Activated T-cell treated with anti-CD3 and anti-CD28 coated beads, Interleukin-2, amount 50 U/mL, for 48 hours (primary cell): Measurements from ENCODE around the gene BCAS1.

ENCODE experiments used
- DNase-seq, 2 experiments: peaks; one replicate each; pipeline ENCODE4 v3.0.0-alpha.2; 2020

The BCAS1 gene

DNA sequence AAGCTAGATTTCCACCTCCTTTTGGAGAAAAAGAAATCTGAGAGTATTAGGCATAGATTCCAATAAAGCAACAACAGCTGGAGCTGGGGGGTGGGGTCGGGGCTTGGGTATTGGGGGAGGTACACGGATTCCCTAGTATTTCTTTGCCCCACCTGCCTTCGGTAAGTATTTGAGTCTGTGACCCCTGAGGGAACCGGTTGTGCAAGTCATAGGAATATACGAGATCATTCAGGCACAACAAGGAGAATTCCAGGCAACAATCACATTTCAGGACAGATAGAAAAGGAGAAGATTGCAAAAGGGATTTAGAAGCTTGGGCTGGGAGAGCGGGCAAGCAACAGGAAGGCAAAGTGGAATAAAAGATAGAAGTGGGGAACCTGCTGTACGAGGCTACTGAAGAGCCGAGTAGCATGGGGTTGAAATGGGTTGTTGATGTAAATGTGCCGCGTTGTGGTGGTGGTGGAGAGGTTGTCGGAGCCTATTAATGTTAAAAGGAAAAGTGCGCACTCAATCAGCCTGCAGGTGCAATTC is 148.9 kb downstream of the BCAS1 start:
- DNase-seq: no peak

DNA sequence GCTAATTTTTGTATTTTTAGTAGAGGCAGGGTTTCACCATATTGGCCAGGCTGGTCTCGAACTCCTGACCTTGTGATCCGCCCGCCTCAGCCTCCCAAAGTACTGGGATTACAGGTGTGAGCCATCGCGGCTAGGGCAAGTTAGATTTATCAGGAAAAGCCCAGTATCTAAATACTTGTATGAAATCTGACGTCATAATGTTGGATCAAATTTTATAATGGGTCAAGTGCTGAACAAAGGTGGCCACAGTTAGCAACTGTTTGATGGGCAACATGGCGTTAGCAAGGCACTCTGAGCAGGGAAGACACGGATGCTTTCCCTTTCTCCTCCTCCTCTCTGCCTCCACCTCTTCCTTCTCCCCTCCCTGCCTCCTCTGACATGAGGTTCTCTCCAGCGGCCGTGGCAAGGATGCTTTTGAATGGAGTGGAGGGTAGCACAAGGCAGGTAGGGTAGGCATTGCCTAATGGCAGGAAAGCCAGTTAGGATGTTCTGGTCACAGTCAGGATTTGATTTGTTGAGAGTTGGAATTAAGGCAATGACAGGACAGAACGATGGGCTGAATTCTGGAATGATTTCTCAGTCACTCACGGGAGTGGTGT is 149.6 kb downstream of the BCAS1 start:
- DNase-seq: no peak

DNA sequence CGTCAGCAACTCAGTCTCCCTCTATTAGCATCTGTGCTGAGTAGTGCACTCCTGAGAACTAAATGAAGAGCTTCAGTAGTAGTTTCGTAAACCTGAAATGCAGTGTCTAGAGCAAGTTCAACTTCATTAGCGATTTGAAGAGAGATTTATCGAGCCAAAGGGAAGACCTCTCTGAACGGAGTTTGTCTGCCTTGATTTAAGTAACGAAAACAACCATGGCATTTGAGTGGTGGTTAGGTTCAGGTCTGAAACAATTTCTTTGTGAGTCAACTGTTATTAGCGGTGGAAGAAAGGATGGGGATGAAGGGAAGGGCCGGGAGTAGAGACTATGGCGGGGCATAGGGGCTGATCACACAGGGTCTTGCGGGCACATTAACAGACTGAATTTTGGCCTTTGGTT is 150.5 kb downstream of the BCAS1 start:
- no peak for DNase-seq

DNA sequence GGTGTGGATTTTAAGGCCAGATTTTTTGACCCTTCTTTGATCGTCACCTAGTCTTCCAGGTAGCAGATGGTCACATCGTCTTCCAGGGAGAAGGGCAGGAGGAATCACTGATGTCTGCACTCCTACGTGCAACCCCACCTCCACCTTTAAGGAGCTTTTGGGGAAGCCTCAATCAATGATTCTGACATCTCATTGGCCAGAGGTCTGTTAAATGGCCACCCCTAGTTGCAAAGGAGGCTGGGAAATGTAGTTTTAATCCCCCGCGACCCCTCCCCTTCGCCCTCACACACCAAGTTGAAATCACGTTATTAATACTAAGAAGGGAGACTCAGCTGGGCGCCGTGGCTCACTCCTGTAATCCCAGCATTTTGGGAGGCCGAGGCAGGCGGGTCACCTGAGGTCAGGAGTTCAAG is 151.4 kb downstream of the BCAS1 start:
- DNase-seq: no peak

DNA sequence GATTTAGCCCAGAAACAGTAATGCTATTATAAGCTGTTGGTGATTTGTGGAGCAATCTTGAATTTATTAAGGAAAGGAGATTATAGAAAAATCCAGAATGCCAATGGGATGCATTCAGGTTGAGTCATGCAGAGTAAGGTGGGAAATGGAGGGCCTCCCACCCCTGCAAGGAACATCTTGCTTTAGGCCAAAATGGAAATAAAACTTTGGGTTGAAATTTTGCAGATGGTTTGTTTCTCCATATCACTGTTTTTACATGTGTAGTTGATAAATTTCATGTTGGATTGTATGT is 152.4 kb downstream of the BCAS1 start:
- DNase-seq: no peak

DNA sequence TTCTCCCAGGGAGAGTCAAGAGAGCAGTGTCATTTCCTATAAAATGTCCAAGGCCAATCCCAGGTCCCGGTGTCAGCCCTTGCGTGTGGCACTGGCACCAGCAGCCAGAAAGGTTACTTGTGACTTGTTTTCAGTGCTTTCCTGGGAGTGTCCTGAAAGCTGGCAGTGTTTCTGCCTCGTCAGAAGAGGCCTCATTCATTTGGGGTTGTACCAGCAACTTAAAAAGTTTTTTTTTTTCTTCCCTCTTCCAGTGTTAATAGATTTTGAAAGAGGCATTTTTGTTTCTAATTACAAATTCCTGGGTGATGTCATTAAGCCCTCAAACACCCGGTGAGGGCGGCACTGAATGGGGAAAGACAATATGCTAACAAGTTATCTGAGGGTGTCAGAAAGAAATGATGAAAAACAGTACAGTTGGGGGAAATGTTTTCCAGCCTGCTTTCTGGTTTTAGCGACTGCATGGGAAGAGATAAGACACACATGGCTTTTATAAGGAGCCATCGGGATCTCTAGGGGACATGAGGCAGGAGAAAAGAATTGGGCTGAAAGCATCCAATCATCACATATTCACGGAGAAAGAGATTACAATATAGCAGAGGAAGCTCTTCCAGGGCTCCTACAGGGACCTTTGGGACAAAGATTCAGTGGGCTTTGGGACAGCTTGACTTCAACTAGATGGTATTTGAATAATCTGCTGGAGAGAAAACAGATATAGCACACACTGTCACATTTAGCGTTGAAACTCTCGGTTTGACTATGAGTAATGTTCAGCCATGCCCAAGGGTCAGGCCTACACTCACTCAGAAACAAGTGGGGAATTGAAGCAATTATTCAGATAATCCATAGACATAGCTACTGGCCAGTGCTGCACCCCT is 153.0 kb downstream of the BCAS1 start:
- no peak for DNase-seq

DNA sequence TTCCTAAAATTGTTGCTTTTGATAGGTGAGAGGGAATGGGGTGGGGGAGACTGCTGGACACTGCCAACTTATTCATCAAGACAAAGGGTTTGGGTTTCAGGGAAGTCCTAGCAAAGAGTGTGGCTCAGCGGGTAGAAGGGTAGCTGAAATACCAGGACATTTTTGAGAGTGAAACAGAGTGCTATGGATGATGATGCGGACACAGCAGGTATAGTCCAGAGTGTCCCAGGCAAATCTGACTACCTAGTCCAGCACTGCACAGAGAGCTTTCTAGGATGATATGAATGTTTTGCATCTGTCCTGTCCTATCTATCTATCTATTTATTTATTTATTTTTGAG is 154.3 kb downstream of the BCAS1 start:
- no peak for DNase-seq

DNA sequence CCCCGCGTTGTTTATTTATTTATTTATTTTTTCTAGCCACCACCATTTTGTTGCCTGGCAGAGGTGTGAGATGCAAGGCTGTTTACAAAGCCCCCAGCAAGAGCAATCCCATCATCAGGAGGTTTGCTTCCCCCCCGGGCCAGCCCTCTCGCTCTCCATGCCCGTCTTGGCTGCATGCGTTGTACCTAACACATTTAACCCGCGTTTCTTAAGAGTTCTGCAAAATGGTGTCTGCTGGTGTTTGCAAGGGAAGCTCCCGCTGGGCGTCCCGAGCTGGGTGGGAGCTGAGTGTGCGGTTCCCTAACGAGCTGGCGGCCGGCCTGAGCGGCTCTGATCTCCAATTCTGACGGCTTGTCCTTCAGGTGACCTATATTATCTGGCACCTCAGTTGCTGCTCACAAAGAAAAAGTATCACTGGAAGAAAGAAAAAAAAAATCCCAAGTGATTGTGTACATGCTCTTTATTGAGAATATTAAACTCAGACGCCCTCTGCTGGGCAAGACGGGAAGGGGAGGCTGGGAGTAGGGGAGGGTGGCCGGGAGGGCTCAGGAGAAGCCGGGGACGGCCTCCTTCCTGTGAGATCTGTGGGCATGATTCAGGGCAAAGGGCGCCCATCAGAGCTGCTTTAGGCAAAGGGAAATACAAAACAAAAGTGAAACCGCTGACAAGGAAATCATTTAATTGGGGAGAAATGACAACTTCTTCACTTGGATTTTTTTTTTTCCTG is 154.8 kb downstream of the BCAS1 start:
- peak; percentile 98 to 100 for DNase-seq

DNA sequence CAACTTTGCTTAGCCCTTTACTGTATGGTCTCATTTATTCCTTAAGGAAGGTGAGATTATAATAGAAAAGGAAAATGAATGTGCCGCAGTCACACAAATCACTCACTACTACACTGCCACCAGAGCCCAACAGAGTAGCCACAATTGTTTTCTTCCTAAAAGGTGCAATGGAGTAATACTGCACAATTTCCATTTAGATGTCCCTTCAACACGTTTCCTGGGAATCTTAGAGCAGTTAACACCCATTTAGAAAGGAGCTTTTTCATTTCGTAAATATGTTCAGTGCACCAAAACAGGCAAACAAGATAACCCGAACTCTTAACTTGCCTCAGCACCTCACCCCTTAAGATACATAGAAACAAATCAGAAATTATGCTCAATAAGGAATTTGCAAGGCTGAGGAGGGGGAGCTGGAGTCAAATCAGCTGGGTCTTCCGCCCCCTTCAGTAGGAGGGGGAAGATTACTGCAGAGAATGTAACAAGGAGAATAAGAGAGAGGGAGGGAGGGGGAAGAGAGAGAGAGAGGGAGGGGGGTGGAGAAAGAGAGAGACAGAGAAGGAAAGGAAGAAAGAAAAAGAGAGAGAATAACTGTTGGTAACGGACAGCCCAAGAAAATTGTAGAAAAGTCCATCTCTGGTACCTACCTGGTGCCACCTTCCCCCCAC is 155.5 kb downstream of the BCAS1 start:
- DNase-seq: no peak

DNA sequence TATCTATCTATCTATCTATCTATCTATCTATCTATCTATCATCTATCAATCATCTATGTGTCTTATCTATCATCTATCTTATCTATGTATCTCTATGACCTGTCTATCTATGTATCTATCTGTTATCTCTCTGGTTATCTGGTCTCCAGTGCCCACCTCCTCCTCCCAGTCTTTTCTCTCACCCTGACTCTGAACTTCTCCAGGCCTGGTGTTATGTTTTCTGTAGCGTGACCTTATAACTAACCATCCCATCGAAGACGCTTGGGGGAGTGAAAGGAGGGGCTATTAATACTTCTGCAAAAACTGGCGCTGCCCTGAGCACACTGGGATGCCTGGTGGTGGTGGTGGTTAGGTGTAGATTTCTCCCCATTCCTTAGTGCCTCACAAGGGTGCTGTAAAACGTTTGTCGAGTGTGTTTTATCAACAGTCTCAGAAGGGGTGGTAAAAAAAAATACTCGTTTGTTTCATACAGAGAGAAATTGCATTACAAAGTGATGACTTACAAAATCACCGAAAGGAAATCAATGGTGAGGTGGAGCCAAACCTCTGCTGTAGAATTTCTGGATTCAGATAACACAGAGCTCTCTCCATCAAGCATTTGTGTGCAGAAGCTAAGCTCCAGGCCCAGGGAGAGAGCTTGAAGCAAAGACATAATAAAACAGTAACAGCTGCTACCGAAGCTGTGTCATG is 156.2 kb downstream of the BCAS1 start:
- DNase-seq: no peak

DNA sequence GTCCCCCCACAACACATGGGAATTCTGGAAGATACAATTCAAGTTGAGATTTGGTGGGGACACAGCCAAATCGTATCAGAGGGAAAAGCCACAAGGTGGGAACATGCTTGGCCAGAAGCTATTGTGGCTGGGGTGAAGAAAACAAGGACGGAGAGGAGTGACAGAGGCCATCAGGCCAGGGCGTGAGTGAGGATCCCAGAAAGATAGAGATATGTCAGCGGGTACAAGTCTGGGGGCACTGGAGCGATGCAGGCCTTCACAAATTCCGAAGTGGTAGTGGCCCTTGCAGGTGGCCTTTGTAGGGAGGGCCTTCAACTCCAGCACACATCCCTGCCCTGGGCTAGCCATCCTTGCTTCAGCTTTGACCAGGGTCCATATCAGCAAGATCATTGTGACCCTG is 159.1 kb downstream of the BCAS1 start:
- no peak for DNase-seq

DNA sequence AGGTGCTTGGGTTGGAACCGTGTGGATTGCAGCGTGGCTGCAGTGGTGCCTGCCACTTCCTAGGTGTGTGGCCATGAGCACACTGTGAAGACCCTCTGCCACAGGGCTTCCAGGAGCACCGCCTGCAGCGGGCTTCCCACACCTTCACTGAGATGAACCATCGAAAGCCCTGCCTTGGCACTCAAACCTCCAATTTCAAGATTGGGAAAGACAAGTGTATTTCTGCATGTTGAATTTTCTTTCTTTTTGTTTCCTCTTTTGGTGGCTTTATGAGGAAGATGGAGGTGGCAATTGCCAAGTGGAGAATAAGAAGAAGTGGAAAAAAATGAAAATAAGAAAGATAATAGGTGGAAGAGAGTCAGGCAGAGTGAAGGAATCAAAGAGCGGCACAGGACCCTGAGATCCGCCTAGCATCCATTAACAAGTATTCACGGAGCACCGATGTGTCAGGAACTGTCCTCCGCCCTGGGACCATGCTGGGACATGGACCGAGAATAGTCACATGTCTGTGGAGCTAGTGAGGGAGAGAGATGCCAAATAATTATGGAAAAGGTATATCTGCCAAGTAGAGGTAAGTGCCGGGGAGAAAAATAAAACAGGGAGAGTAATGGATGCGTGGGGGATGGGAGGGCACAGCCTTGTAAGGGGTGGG is 159.9 kb downstream of the BCAS1 start:
- no peak for DNase-seq

DNA sequence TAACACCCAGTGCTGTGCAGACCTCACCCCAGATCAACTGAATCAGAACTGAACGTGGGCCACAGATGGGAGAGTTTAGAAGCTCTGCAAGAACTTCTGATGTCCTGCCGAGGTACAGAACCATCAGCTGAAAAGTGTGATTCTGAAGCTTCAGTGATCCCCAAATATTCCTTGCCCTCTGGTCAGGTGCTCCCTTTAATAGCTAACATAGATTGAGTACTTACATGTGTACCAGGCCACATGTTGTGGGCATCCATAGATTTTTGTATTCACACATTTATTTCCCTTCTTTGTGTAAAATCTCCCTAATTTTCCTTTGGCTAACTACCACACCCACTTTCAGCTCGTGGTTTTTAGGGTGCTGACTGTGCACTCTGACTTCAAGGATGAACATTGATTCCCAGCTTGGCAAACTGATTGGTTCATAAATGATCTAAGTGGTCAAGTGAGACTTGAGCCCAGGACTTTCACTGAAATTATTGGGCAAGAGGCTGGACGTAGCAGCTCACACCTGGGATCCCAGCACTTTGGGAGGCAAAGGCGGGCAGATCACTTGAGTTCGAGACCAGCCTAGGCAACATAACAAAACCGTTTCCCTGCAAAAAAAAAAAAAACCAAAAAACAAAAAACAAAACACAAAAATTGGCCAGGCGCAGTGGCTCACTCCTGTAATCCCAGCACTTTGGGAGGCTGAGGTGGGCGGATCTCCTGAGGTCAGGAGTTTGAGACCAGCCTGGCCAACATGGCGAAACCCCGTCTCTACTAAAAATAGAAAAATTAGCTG is 162.2 kb downstream of the BCAS1 start:
- DNase-seq: no peak

DNA sequence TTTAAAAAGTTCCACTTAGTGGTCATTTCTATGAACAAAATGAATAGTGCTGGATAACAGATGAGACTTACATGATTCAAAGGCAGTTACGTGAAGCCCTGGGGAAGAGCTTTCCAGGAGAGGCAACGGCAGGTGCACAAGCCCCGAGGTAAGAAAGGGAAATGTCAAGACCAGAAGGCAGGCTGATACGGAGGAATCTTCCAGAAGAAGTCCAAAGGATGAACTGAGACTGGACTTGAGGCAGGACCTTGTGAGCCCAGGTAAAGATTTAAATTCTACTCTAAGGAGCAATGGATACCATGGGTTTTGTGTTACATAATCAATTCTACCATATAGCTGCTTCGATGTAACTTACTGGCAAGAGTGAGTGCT is 164.6 kb downstream of the BCAS1 start:
- DNase-seq: no peak

DNA sequence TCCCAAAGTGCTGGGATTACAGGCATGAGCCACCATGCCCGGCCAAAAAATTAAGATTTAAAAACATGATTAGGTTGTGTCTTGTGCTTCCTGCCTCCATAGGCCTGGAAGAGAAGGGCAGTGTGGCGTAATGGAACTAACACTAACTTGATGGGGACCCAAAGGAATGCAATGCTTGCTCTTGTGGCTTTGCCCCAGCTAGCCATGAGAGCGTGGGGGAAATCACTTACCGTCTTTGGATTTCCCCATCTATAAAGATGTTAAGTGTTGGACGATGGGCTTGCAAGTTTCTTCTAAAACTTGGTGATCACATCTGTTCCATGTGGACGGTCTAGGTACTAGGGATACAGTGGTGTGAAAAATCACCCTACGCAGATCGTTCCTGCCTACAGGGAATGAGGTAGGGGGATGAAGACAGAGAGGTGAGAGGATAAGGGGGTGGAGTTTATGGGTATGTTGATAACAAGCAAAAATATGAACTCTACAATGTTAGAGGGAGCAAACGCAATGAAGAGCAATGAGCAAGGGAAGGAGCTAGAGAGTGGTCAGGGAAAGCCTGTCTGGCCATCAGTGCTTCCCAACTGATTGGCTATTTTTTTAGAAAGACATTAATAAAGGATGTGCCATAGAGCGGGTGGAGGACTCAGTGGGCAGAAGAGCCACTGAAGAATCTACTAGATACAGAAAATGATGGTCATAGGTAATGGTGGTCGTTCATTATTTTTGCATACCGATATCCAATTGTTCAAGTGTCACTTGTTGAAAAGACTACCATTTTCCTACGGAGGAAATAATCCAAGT is 165.2 kb downstream of the BCAS1 start:
- DNase-seq: no peak

DNA sequence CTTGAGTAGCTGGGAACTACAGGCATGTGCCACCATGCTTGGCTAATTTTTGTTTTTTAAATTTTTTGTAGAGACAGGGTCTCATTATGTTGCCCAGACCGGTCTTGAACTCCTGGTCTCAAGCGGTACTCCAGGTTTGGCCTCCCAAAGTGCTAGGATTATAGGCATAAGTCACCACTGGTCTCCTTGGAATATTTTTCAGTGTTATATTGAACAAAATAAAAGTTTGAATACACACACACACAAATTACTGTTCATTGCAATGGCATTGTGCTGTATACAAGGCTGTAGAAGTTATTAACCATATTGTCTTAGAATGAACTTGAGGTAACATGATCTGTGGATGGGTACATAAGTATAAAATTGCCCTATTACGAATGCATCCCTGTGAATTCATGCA is 166.1 kb downstream of the BCAS1 start:
- DNase-seq: no peak

DNA sequence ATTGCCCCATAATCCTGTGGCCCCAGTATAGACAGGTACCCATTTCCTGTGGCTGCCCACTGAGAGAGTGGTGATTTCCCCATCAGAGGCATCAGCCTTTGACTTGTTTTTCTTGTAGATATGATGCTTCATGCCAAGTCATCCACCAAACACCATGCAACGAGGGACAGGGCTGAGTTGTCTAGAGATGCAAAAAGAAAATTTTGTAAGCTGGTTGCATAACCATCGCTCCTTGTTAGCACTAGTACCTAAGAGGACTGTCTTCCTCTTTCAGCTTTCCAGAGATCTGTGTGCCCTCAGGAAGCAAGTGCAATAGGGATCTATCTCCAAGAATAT is 166.8 kb downstream of the BCAS1 start:
- peak in 1 of 2 experiments; percentile 39 for DNase-seq

DNA sequence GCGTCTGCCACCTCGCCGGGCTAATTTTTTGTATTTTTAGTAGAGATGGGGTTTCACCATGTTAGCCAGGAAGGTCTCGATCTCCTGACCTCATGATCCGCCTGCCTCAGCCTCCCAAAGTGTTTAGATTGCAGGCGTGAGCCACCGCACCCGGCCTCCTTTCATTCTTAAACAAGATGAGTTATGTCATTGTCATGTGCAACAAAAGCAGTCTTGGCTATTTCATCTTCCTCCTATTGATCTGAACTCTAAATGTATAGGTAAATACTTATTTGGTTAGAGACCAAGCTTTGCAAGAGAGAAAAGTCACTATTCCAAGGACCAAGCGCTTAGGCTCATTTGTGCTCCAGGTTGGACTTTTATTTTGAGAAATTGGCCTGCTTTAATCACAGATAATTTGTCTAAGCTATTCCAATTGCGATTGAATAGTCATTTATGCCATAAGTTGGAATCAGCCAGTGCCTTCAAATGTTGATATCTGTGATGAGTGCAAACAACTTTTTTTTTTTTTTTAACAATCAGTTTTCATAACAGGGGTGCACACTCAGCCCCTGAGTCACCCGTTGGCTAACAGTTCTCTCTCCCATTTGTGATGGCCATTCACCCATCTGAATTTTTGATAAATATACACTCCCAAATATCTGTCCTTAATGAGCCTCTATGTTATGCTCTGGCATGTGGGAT is 167.3 kb downstream of the BCAS1 start:
- DNase-seq: no peak

DNA sequence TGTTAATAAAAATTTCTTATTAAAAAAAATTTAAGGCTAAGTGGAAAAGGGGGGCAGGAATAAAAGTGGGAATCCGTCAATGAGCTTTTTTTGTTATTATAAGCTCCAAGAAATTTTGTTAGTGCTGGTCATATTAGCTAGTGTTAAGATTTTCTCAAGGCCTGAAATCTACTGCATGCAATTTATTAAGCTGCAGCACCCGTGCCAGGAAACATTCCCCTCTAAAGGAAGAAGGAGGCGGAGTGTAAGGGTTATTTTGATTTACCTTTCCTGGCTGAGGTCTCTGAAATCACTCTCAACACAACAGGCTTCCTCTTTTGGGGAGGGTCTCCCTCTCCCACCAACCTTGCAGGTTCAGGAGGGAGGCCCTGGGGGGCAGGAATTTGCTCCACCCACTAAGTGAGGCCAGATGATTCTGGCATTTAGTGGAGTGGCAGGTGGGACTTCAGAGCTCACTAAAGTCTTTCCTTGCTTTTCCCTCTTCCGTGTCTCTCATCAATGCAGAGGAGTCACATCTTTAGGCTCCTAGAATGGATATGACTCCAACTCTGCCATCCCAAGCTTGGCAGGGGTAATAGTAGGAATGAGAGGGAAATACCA is 168.8 kb downstream of the BCAS1 start:
- DNase-seq: no peak

DNA sequence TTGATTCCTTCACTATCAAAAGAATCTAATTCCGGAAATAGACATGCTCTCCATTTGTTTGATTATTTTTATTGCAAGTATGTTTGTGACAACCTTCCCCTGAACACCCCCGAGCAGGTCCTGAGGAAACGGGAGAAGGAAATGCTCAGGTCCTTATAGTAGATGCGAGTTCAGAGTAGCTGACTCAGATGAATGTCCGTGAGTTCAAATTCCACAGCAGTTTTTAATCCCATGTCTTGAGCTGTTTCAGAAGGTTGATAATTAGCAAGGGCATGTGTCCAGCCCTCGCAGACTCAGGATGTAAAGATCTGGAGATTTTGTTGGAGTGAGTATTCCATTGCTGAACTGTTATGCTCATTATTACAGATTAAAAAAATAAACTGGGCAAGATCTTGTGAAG is 169.3 kb downstream of the BCAS1 start:
- no peak for DNase-seq
